Measurements from ENCODE around the gene EEF1E1. TPM values are rescaled to one million over a fixed set of nuclear protein-coding genes. Genes with fewer than 3 reads are reported as not detected.

Gene EEF1E1
- total RNA-seq, 1 experiment from 2014 or later, result 50.9 TPM

DNA sequence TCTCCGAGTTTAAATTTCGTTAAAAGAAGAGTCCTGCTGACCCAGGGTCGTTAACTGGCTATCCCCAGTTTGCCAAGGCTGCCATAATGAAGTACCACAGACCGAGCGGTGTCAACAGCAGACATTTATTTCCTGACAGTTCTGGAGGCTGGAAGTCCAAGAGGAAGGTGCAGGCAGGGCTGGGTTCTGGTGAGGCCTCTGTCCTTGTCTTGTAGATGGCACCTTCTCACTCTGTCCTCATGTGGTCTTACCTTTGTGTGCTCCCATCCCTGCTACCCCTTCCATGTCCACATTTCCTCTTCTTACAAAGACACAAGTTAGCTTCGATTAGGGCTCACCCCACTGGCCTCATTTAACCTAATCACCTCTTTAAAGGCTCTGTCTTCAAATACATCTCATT is 29.8 kb upstream of the EEF1E1 start:
- POLR2A ChIA-PET (ENCODE audit: unreplicated experiment), result no interaction called here

DNA sequence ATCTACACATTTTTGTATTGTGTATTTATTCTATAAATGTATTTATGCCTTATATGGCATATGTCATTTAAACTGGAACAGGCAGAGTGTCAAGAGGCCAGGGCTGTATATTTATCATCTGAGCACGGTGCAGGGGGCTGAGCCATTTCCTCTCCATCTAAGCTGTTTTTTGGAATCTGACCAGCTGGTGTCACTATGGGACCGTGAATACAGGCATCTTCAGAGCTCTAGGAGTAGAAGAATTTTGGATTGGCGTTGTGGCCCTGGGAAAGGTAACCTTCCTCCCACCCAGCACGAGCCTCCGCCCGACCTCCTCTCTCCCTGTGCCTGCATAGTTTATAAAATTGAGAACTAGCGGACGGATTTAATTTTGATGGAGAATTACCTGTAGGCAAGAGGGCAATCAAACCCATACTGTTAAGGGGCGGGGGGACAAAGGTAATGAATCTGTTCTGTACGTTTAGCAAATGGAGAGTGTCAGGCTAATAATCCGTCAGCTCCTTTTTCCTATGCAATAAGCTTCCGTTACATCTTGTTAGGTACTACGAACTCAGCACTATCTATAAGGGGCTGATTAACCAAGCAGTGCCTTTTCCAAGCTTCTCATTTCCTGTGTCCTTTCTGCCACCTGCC is 29.0 kb upstream of the EEF1E1 start:
- Histone ChIP-seq H3K4me2 (no peak overlapping the region), H3F3A (ENCODE audit: insufficient read depth, low read depth) (no peaks in the 10 kb centered on the region), H3K9me2 (ENCODE audit: insufficient read depth) (no peaks in the 10 kb centered on the region), H3K4me1 (replicated peaks; ENCODE audit: insufficient read depth) (peaks cover 3% of the 10 kb centered on the region; the same call in 1 of the 2 replicates), H3K9me3 (ENCODE audit: insufficient read depth, low read depth) (no peaks in the 10 kb centered on the region), H4K20me1 (ENCODE audit: insufficient read depth) (no peaks in the 10 kb centered on the region), H3K4me3 (no peak overlapping the region), H3K27ac (no peak overlapping the region), H3K27me3 (ENCODE audit: insufficient read depth, low read depth) (no peaks in the 10 kb centered on the region), H3K79me2 (ENCODE audit: low read depth) (no peaks in the 10 kb centered on the region), H3K36me3 (ENCODE audit: low read depth) (no peaks in the 10 kb centered on the region), H2AFZ (no peak overlapping the region)
- no peak for TF ChIP-seq EZH2 (IDR thresholded peaks at IDR 0.05; ENCODE audit: low read depth)
- TF ChIP-seq, protein P1, sequence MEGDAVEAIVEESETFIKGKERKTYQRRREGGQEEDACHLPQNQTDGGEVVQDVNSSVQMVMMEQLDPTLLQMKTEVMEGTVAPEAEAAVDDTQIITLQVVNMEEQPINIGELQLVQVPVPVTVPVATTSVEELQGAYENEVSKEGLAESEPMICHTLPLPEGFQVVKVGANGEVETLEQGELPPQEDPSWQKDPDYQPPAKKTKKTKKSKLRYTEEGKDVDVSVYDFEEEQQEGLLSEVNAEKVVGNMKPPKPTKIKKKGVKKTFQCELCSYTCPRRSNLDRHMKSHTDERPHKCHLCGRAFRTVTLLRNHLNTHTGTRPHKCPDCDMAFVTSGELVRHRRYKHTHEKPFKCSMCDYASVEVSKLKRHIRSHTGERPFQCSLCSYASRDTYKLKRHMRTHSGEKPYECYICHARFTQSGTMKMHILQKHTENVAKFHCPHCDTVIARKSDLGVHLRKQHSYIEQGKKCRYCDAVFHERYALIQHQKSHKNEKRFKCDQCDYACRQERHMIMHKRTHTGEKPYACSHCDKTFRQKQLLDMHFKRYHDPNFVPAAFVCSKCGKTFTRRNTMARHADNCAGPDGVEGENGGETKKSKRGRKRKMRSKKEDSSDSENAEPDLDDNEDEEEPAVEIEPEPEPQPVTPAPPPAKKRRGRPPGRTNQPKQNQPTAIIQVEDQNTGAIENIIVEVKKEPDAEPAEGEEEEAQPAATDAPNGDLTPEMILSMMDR (conservative IDR thresholded peaks at IDR 0.05), result peak; percentile 69
- intact Hi-C loops (cut with micrococcal nuclease; ENCODE audit: unreplicated experiment), result loop anchor here (1.0 kb wide), 2 partner anchors 49 to 88 kb away; no protein-coding TSS in a partner anchor
- ChIA-PET POLR2A (ENCODE audit: unreplicated experiment) (interaction anchor here (0.6 kb wide), 1 partner anchor 1443 kb away, joined by 14 read pairs; no protein-coding TSS in a partner anchor), CTCF (interaction anchor here (0.5 to 3.8 kb wide), 4 partner anchors 51 to 93 kb away, joined by 4 to 53 read pairs (median 7); no protein-coding TSS in a partner anchor)
- peak; percentile 45 to 58 for DNase-seq
- no TSS peak for BruUV-seq (replicated peaks)

More for the DNA sequence above, 29.8 kb upstream of the EEF1E1 start:
- H4K20me1 ChIP-seq (ENCODE audit: insufficient read depth), result no peaks in the 10 kb centered on the region
- no peak overlapping the region for H2AFZ ChIP-seq
- H3K4me3 ChIP-seq, result no peak overlapping the region
- intact Hi-C loops (cut with micrococcal nuclease; ENCODE audit: unreplicated experiment), result no loop called here
- BruUV-seq (replicated peaks), result no TSS peak
- no peak overlapping the region for H3K27ac ChIP-seq
- no peaks in the 10 kb centered on the region for H3K9me3 ChIP-seq (ENCODE audit: insufficient read depth, low read depth)
- H3K36me3 ChIP-seq (ENCODE audit: low read depth), result no peaks in the 10 kb centered on the region
- H3K4me1 ChIP-seq (replicated peaks; ENCODE audit: insufficient read depth), result peaks cover 3% of the 10 kb centered on the region; the same call in 1 of the 2 replicates
- H3K9me2 ChIP-seq (ENCODE audit: insufficient read depth), result no peaks in the 10 kb centered on the region
- H3K27me3 ChIP-seq (ENCODE audit: insufficient read depth, low read depth), result no peaks in the 10 kb centered on the region
- H3F3A ChIP-seq (ENCODE audit: insufficient read depth, low read depth), result no peaks in the 10 kb centered on the region
- TF ChIP-seq EZH2 (IDR thresholded peaks at IDR 0.05; ENCODE audit: low read depth), result no peak
- TF ChIP-seq, protein P1 (conservative IDR thresholded peaks at IDR 0.05), result no peak
- H3K4me2 ChIP-seq, result no peak overlapping the region
- no peaks in the 10 kb centered on the region for H3K79me2 ChIP-seq (ENCODE audit: low read depth)
- DNase-seq, result no peak
- CTCF ChIA-PET, result interaction anchor here (3.8 kb wide), 1 partner anchor 87 kb away, joined by 53 read pairs; no protein-coding TSS in a partner anchor

DNA sequence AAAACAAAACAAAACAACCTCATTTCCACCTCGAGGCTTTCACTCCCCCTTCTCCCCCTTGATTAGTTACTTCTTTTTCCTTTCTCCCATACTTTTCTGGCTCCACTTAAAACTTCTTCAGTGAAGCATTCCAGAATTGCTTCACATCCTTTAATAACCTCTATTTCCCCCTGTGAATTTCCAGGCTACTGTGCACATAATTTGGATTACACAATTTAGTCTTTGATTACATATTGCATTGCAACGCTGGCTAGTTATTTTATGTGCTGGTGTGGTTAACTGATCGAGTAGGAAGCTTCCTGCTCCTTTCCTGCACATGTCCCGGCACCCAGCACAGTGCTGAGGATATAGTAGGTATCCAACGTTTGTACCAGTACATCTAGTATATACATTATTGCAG is 28.1 kb upstream of the EEF1E1 start:
- no TSS peak for BruUV-seq (replicated peaks)
- POLR2A ChIA-PET (ENCODE audit: unreplicated experiment), result interaction anchor here (0.6 kb wide), 1 partner anchor 1444 kb away, joined by 14 read pairs; no protein-coding TSS in a partner anchor

More for the DNA sequence above, 28.1 kb upstream of the EEF1E1 start:
- Histone ChIP-seq H3K9me2 (ENCODE audit: insufficient read depth) (no peaks in the 10 kb centered on the region), H3K4me2 (no peak overlapping the region), H3K79me2 (ENCODE audit: low read depth) (no peaks in the 10 kb centered on the region), H3K27me3 (ENCODE audit: insufficient read depth, low read depth) (no peaks in the 10 kb centered on the region), H4K20me1 (ENCODE audit: insufficient read depth) (no peaks in the 10 kb centered on the region), H3K27ac (no peak overlapping the region), H3K36me3 (ENCODE audit: low read depth) (no peaks in the 10 kb centered on the region), H3K4me1 (replicated peaks; ENCODE audit: insufficient read depth) (peaks cover 3% of the 10 kb centered on the region; the same call in 1 of the 2 replicates), H3K9me3 (ENCODE audit: insufficient read depth, low read depth) (no peaks in the 10 kb centered on the region), H3K4me3 (no peak overlapping the region), H3F3A (ENCODE audit: insufficient read depth, low read depth) (no peaks in the 10 kb centered on the region), H2AFZ (no peak overlapping the region)
- CTCF ChIA-PET, result interaction anchor here (1.0 to 3.8 kb wide), 3 partner anchors 89 to 94 kb away, joined by 4 to 53 read pairs (median 7); no protein-coding TSS in a partner anchor
- TF ChIP-seq, protein P1 (conservative IDR thresholded peaks at IDR 0.05), result no peak
- TF ChIP-seq EZH2 (IDR thresholded peaks at IDR 0.05; ENCODE audit: low read depth), result no peak
- peak in 1 of 2 experiments; percentile 49 for DNase-seq
- intact Hi-C loops (cut with micrococcal nuclease; ENCODE audit: unreplicated experiment), result no loop called here

Data from PC-9 (cell line).